T47D (cell line): Measurements from ENCODE around the gene APBA1.
A peak's percentile ranks its signal among the peaks of the same experiment; 100 is the strongest.

Experiments used
- DNase-seq, 2 experiments: peaks; one replicate each; pipeline versions ENCODE4 v3.0.0 to v3.0.0-alpha.2; 2011 to 2012; ENCODE audit warnings: low read depth in 1 of 2, low spot score in 1 of 2
- JUND ChIP-seq: IDR thresholded peaks from 2 replicates; pipeline ENCODE4 v1.6.1; 2012; ENCODE audit warnings: low read depth
- in situ Hi-C: cut with HindIII; loops from 2 replicates; pipeline ENCODE4 v1.10.0; 2016; ENCODE audit warnings: low sequenced_read_pairs, low pct_unique_long_range_greater_than_20kb

APBA1 gene

GRCh38 chr9:69674716-69675438 is 2.7 kb upstream of the APBA1 start:
- no peak for TF ChIP-seq JUND
- DNase-seq = no peak
- in situ Hi-C loops = no loop called here

GRCh38 chr9:69674112-69674685 is 2.0 kb upstream of the APBA1 start:
- in situ Hi-C loops = no loop called here
- DNase-seq = peak in 1 of 2 experiments; percentile 46
- TF ChIP-seq JUND = no peak

DNA sequence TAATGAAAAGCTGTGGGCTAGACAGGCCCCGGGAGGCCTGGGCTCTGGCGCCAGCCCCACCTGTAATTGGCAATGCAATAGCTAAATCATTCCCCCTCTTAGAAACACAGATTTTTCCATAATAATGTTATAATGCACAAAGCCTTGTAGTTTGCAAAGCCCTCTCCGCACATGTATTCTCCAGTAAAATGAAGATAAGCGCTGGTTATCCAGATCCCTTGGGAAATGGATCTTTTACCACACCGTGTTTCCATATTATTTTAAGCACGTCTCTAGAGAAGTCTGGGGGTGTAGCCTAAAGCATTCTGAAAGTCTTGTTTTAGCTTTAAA is 1.1 kb upstream of the APBA1 start:
- in situ Hi-C loops = no loop called here
- TF ChIP-seq JUND = no peak
- no peak for DNase-seq

DNA sequence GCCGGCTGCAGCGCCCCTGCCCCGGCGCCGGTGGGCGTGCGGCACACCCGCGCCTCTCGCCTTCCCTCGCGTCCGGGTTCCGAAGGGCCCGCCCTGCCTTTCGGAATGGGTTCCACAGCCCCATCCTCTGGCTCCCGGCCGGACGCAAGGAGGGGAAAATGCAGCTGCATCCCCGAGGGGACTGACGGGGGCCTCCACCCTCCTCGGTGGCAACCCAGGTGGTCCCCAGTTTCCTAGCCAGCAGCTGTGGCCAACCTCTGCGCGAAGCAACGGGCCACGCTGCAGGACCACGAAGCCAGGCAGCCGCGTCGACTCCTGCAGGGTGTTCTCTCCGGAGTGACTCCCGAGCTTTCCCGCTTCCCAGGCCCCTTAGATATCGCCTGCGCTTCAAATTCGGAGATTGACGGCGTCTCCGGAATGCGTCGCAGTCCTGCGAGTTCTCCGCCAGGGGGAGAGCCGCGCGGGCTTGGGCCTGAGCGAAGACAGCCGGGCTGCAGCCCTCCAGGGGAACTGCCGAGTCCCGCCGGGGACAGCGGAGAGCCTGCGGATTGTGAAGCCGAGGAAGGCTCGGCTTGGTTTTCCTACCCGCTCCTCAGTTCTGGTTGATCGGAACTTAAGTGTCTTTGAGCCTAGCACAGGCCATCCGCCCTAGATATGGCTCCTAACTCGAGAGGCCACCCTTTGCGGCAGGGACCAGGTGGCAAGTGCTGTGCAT is 582 bp upstream of the APBA1 start:
- in situ Hi-C loops = no loop called here
- DNase-seq = peak; percentile 51 to 80
- no peak for TF ChIP-seq JUND

DNA sequence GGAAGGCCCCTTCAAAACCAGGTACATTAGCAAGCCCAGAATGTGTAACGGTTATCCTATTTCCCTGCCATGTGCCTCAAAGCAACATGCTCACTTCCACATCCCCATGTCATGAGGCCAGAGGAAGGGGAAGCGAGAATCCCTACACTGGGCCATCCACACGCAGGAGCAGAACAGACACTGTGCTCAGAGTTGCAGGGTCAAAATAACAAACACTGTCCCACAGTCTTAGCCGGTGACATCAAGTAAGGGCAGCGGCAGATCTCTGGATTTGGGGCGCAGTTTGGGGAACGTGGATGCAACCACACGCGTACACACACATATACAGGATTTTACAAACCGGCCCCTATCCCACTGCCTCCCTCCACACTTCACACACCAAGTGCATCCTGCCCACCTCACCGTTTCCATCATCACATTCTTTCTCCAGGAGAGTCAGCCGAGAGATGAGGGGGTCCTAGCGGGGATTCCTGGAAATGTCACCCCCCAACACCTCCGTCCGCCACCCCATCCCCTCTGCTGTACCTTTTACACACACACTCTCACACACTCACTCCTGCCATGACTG is 776 bp downstream of the APBA1 start:
- no peak for TF ChIP-seq JUND
- in situ Hi-C loops = no loop called here
- no peak for DNase-seq

DNA sequence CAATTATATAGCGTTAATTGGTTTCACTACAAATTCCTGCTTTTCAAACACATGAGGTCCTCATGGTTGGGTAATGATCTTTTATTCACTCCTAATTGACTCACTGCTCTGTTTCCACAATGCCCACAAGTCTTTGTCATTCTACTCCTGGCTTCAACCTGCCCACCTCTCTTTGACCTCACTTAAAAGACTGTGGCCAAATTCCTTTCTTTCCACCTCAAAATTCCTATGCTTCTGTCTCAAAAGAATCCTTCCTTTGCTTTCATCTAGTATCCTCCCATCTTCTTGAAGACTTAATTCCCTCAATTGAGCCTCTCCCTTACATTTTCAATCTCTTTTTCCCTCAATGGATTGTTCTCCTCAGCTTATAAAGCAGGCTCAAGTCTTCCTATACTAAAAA is 4.9 kb downstream of the APBA1 start:
- in situ Hi-C loops = no loop called here
- TF ChIP-seq JUND = no peak
- no peak for DNase-seq

DNA sequence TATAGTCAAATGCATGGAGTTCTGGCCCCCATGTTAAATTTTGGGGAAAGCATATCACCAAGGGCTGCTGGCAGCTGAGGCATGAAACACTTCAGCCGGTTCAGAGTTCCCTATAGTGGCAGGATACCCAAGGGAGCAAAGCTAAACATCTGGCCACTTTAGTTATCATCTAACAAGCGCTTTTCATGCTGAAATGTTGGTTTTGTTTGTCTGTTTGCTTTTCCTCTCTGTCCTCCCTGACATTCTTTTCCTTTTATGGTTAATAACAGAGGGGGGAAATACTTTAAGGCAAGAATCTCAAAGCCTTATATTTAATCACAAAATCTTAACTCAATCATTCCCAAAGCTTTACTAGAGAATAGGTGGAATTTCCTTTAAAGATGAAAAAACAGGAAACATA is 11.9 kb downstream of the APBA1 start:
- TF ChIP-seq JUND = no peak
- no peak for DNase-seq
- in situ Hi-C loops = no loop called here

DNA sequence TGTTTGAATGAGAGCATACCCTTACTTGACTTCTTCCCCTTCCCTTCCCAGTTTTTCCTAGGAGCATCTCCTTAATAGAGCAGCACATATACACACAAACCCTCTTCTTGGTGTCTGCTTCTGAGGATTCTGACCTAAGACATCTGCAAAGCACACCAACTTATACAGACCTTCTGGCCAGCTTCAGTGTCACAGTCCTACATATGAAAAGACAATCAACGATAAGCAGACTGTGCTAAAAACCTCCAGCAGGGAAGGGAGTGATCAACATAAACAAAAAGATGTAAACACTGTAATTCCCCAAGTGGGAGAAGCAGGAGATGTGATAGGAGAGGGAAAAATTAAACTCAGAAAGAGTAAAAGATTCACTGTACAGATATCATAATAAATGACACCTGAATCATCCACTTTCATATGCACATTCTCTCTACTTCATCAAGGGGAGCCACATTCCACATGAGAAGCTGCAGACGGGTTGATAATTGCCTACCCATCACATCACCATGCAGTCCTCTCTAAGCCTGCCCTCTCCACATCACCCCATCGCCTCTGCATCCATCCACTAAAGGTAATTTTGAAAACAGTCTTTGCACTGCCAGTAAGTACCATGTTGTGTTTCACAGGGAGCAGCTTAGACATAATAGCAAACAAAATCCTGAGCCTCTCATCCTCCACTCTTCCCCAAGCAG is 13.0 kb downstream of the APBA1 start:
- in situ Hi-C loops = no loop called here
- no peak for TF ChIP-seq JUND
- DNase-seq = no peak

- no peak for TF ChIP-seq JUND
- in situ Hi-C loops = no loop called here
- DNase-seq = no peak
Measured at GRCh38 chr9:69657269-69657668, 14.9 kb downstream of the APBA1 start.

- in situ Hi-C loops = no loop called here
- no peak for DNase-seq
- no peak for TF ChIP-seq JUND
Measured at GRCh38 chr9:69655065-69655464, 17.1 kb downstream of the APBA1 start.

GRCh38 chr9:69653261-69653660 is 18.9 kb downstream of the APBA1 start:
- no peak for TF ChIP-seq JUND
- DNase-seq = no peak
- in situ Hi-C loops = no loop called here

GRCh38 chr9:69649566-69650250 is 22.5 kb downstream of the APBA1 start:
- no peak for DNase-seq
- no peak for TF ChIP-seq JUND
- in situ Hi-C loops = no loop called here

GRCh38 chr9:69647804-69648203 is 24.4 kb downstream of the APBA1 start:
- DNase-seq = no peak
- in situ Hi-C loops = no loop called here

More at GRCh38 chr9:69647804-69648203, 24.4 kb downstream of the APBA1 start:
- TF ChIP-seq JUND = no peak
